Stimulated activated CD8-positive, alpha-beta memory T cell treated with anti-CD3 and anti-CD28 coated beads, Interleukin-15, amount 100 ng/mL, for 1 hour (primary cell): ENCODE measurements around the gene TUBGCP3.
A peak's percentile ranks its signal among the peaks of the same experiment; 100 is the strongest.
"Not testable (repeated sequence)": the region's sequence is repeated elsewhere in the genome, so short reads cannot be mapped to it uniquely, and the experiment has no call there.

ENCODE experiments used
- DNase-seq: peaks from one replicate; pipeline ENCODE4 v3.0.0-alpha.2; 2020; ENCODE audit warnings: low read depth

The TUBGCP3 gene

GRCh38 chr13:112587764-112588489, at the start of gene TUBGCP3:
TUBGCP3 (minus strand) TSS chr13:112588153; CDS start chr13:112587980, 173 bp downstream.
- peak; percentile 44 for DNase-seq

GRCh38 chr13:112637017-112637801, 49.3 kb upstream of the TUBGCP3 start:
- DNase-seq: no peak

GRCh38 chr13:112636401-112636975, 48.5 kb upstream of the TUBGCP3 start:
- DNase-seq: no peak

- no peak for DNase-seq
Measured at GRCh38 chr13:112635323-112635722, 47.4 kb upstream of the TUBGCP3 start.

GRCh38 chr13:112634102-112634501, 46.1 kb upstream of the TUBGCP3 start:
- no peak for DNase-seq

GRCh38 chr13:112630226-112630625, 42.3 kb upstream of the TUBGCP3 start:
- DNase-seq: not testable (repeated sequence)

GRCh38 chr13:112629161-112629560, 41.2 kb upstream of the TUBGCP3 start:
- no peak for DNase-seq

GRCh38 chr13:112627613-112628012, 39.7 kb upstream of the TUBGCP3 start:
- not testable (repeated sequence) for DNase-seq

GRCh38 chr13:112627161-112627560, 39.2 kb upstream of the TUBGCP3 start:
- no peak for DNase-seq

GRCh38 chr13:112626761-112627160, 38.8 kb upstream of the TUBGCP3 start:
- no peak for DNase-seq

GRCh38 chr13:112626124-112626523, 38.2 kb upstream of the TUBGCP3 start:
- DNase-seq: no peak

- DNase-seq: no peak
Measured at GRCh38 chr13:112625698-112626097, 37.7 kb upstream of the TUBGCP3 start.

- no peak for DNase-seq
Measured at GRCh38 chr13:112624602-112625430, 36.9 kb upstream of the TUBGCP3 start.

GRCh38 chr13:112624040-112624439, 36.1 kb upstream of the TUBGCP3 start:
- DNase-seq: no peak

- DNase-seq: no peak
Measured at GRCh38 chr13:112623051-112623711, 35.2 kb upstream of the TUBGCP3 start.

- no peak for DNase-seq
Measured at GRCh38 chr13:112622375-112622774, 34.4 kb upstream of the TUBGCP3 start.

GRCh38 chr13:112619730-112620631, 32.0 kb upstream of the TUBGCP3 start:
- DNase-seq: no peak

GRCh38 chr13:112618501-112618900, 30.5 kb upstream of the TUBGCP3 start:
- no peak for DNase-seq

GRCh38 chr13:112617754-112618375, 29.9 kb upstream of the TUBGCP3 start:
- DNase-seq: no peak
